ENCODE data around the gene CETN3.

Gene CETN3

DNA sequence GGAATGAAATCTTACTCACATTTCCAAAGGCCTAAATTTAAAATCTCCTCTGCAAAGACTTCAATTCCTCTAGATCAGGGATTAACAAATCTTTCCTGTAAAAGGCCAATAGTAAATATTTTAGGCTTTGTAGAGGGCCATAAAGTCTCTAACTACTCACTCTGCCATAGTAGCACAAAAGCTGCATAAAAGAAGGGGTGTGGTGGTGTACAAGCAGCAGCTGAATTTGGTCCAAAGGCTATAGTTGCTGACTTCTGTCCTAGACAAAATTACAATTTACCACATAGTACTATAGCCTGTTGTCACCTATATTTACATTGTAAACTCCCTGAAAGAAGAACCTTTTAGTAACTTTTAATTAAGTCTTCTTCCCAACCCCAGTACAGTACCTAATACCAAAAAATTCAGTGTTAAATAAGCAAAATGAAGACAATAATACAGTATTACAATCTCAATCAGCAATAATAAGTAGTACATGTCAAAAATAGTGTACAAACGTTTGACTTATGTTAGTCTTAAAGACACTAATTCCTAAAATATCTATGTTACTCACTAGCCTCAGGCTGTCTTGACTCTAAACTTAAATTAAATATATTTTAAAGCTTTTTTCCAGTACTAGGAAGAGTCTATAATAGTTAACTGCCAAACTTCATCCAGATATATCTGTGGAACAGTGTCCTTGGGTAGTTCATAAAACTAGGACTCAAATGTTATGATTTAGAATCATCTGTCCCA lies 6.9 kb downstream of the CETN3 start:
- no peak overlapping the region for H2AFZ ChIP-seq (ENCODE audit: insufficient read depth, low read length, poor library complexity)
- no peaks in the 10 kb centered on the region for H3K79me1 ChIP-seq (ENCODE audit: low read length)
- no peaks in the 10 kb centered on the region for H3K79me2 ChIP-seq (ENCODE audit: control insufficient read depth, insufficient read depth, low read length, poor library complexity)
- no peak overlapping the region for H4K91ac ChIP-seq (ENCODE audit: low read depth, low read length)
- H3K4me2 ChIP-seq (ENCODE audit: low read length) = no peak overlapping the region
- H3K23ac ChIP-seq (ENCODE audit: low read length) = no peak overlapping the region
- H2BK5ac ChIP-seq (ENCODE audit: low read depth, low read length, poor library complexity) = no peak overlapping the region
- no peak overlapping the region for H3K14ac ChIP-seq (ENCODE audit: low read length)
- WGBS (ENCODE audit: extremely low coverage, insufficient coverage, insufficient read length) = no CpG with 5 or more reads among the region's 1 CpG
- H2BK12ac ChIP-seq (ENCODE audit: low read length) = no peak overlapping the region
- no peak overlapping the region for H3K9ac ChIP-seq (ENCODE audit: low read length)
- no peak overlapping the region for H3K4me3 ChIP-seq (ENCODE audit: low read depth, low read length)
- no peaks in the 10 kb centered on the region for H3K27me3 ChIP-seq (ENCODE audit: insufficient read depth, low read length)
- no peak overlapping the region for H3K18ac ChIP-seq (ENCODE audit: low read length)
- peak in 1 of 2 donors; percentile 67 for DNase-seq
- no peaks in the 10 kb centered on the region for H3K9me3 ChIP-seq (ENCODE audit: insufficient read depth, low read depth, low read length)
- H4K8ac ChIP-seq (ENCODE audit: low read depth, low read length) = no peak overlapping the region
- H3K27ac ChIP-seq (ENCODE audit: low read depth, low read length) = no peak overlapping the region
- H2AK5ac ChIP-seq (ENCODE audit: low read length) = no peak overlapping the region
- H3K4me1 ChIP-seq (ENCODE audit: control insufficient read depth in 1 of 2, insufficient read depth in 2 of 2, low read length in 2 of 2) = no peaks in the 10 kb centered on the region
- H2BK120ac ChIP-seq (ENCODE audit: insufficient read depth, low read length, poor library complexity) = no peak overlapping the region
- no peak overlapping the region for H4K12ac ChIP-seq (ENCODE audit: low read depth, low read length)
- no peak overlapping the region for H3K4ac ChIP-seq (ENCODE audit: low read depth, low read length)
- H3K36me3 ChIP-seq (ENCODE audit: control insufficient read depth in 1 of 2, insufficient read depth in 2 of 2, low read length in 2 of 2) = no peaks in the 10 kb centered on the region

DNA sequence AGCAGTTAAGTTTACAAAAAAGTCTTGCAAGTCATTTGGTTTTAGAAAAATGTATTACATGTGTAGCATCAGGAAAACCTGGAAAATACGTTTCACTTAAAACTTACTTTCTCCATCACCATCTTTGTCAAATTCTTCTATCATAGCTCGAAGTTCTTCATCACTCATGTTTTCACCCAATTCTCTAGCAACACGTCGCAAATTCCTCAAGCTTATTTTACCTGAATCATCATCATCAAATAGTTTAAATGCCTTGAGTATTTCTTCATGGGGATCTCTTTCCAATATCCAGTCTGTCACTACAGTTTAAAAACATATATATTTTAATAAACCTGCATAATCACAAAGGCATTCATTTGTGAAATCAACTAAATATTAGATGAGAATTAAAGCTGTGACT lies 10.3 kb downstream of the CETN3 start:
- Histone ChIP-seq H4K8ac (ENCODE audit: low read depth, low read length) (no peak overlapping the region), H3K9ac (ENCODE audit: low read length) (no peak overlapping the region), H3K9me3 (ENCODE audit: insufficient read depth, low read depth, low read length) (no peaks in the 10 kb centered on the region), H3K14ac (ENCODE audit: low read length) (no peak overlapping the region), H3K4me1 (ENCODE audit: control insufficient read depth in 1 of 2, insufficient read depth in 2 of 2, low read length in 2 of 2) (no peaks in the 10 kb centered on the region), H4K91ac (ENCODE audit: low read depth, low read length) (no peak overlapping the region), H3K27ac (ENCODE audit: low read depth, low read length) (no peak overlapping the region), H3K79me2 (ENCODE audit: control insufficient read depth, insufficient read depth, low read length, poor library complexity) (no peaks in the 10 kb centered on the region), H3K23ac (ENCODE audit: low read length) (no peak overlapping the region), H3K79me1 (ENCODE audit: low read length) (no peaks in the 10 kb centered on the region), H3K4ac (ENCODE audit: low read depth, low read length) (no peak overlapping the region), H2BK5ac (ENCODE audit: low read depth, low read length, poor library complexity) (no peak overlapping the region), H2BK12ac (ENCODE audit: low read length) (no peak overlapping the region), H3K4me2 (ENCODE audit: low read length) (no peak overlapping the region), H3K36me3 (ENCODE audit: control insufficient read depth in 1 of 2, insufficient read depth in 2 of 2, low read length in 2 of 2) (no peaks in the 10 kb centered on the region), H2BK120ac (ENCODE audit: insufficient read depth, low read length, poor library complexity) (no peak overlapping the region), H3K18ac (ENCODE audit: low read length) (no peak overlapping the region), H3K27me3 (ENCODE audit: insufficient read depth, low read length) (no peaks in the 10 kb centered on the region), H3K4me3 (ENCODE audit: low read depth, low read length) (no peak overlapping the region), H2AFZ (ENCODE audit: insufficient read depth, low read length, poor library complexity) (no peak overlapping the region), H2AK5ac (ENCODE audit: low read length) (no peak overlapping the region), H4K12ac (ENCODE audit: low read depth, low read length) (no peak overlapping the region)
- DNase-seq = peak in 1 of 2 donors; percentile 65
- WGBS (ENCODE audit: extremely low coverage, insufficient coverage, insufficient read length) = no CpG with 5 or more reads among the region's 4 CpGs

DNA sequence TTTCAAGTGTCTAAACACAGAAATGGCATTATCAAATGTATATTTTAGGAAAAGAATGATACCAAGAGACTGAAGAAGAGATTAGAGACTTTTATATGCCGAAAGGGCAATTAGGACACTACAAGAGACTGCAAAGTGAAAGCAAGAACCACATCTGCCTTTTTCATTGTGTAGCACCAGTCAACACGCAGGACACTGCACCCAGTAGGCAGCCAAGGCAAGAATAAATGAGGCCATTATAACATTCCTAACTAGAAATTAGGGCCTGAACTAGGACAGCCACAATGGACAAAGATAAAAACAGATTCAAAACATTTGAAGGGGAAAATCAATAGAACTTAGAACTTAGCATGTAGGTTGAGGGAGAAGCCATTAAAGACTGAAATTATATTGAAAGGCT lies 10.8 kb downstream of the CETN3 start:
- no peak overlapping the region for H3K4me2 ChIP-seq (ENCODE audit: low read length)
- WGBS (ENCODE audit: extremely low coverage, insufficient coverage, insufficient read length) = no CpG with 5 or more reads among the region's 2 CpGs

GRCh38 chr5:90395005-90395404 lies 14.6 kb downstream of the CETN3 start:
- Histone ChIP-seq H4K12ac (ENCODE audit: low read depth, low read length) (no peak overlapping the region), H2AFZ (ENCODE audit: insufficient read depth, low read length, poor library complexity) (no peak overlapping the region), H3K23ac (ENCODE audit: low read length) (no peak overlapping the region), H3K4ac (ENCODE audit: low read depth, low read length) (no peak overlapping the region), H2BK12ac (ENCODE audit: low read length) (no peak overlapping the region), H3K27me3 (ENCODE audit: insufficient read depth, low read length) (no peaks in the 10 kb centered on the region), H3K4me3 (ENCODE audit: low read depth, low read length) (no peak overlapping the region), H3K9ac (ENCODE audit: low read length) (no peak overlapping the region), H3K79me1 (ENCODE audit: low read length) (no peaks in the 10 kb centered on the region), H3K4me1 (ENCODE audit: control insufficient read depth in 1 of 2, insufficient read depth in 2 of 2, low read length in 2 of 2) (peaks cover 0 to 2% of the 10 kb centered on the region in 2 experiments), H4K91ac (ENCODE audit: low read depth, low read length) (no peak overlapping the region), H2AK5ac (ENCODE audit: low read length) (no peak overlapping the region), H3K79me2 (ENCODE audit: control insufficient read depth, insufficient read depth, low read length, poor library complexity) (no peaks in the 10 kb centered on the region), H3K14ac (ENCODE audit: low read length) (no peak overlapping the region), H3K4me2 (ENCODE audit: low read length) (no peak overlapping the region), H4K8ac (ENCODE audit: low read depth, low read length) (no peak overlapping the region), H2BK120ac (ENCODE audit: insufficient read depth, low read length, poor library complexity) (no peak overlapping the region), H3K9me3 (ENCODE audit: insufficient read depth, low read depth, low read length) (no peaks in the 10 kb centered on the region), H3K18ac (ENCODE audit: low read length) (no peak overlapping the region), H2BK5ac (ENCODE audit: low read depth, low read length, poor library complexity) (no peak overlapping the region), H3K36me3 (ENCODE audit: control insufficient read depth in 1 of 2, insufficient read depth in 2 of 2, low read length in 2 of 2) (no peaks in the 10 kb centered on the region), H3K27ac (ENCODE audit: low read depth, low read length) (no peak overlapping the region)
- WGBS (ENCODE audit: extremely low coverage, insufficient coverage, insufficient read length) = no CpG with 5 or more reads among the region's 2 CpGs
- no peak for DNase-seq

More for the DNA sequence above, 10.8 kb downstream of the CETN3 start:
- Histone ChIP-seq H3K79me2 (ENCODE audit: control insufficient read depth, insufficient read depth, low read length, poor library complexity) (no peaks in the 10 kb centered on the region), H4K91ac (ENCODE audit: low read depth, low read length) (no peak overlapping the region), H2AK5ac (ENCODE audit: low read length) (no peak overlapping the region), H3K18ac (ENCODE audit: low read length) (no peak overlapping the region), H3K4me1 (ENCODE audit: control insufficient read depth in 1 of 2, insufficient read depth in 2 of 2, low read length in 2 of 2) (no peaks in the 10 kb centered on the region), H3K36me3 (ENCODE audit: control insufficient read depth in 1 of 2, insufficient read depth in 2 of 2, low read length in 2 of 2) (no peaks in the 10 kb centered on the region), H3K79me1 (ENCODE audit: low read length) (no peaks in the 10 kb centered on the region), H2BK120ac (ENCODE audit: insufficient read depth, low read length, poor library complexity) (no peak overlapping the region), H2BK5ac (ENCODE audit: low read depth, low read length, poor library complexity) (no peak overlapping the region), H2BK12ac (ENCODE audit: low read length) (no peak overlapping the region), H3K14ac (ENCODE audit: low read length) (no peak overlapping the region), H3K23ac (ENCODE audit: low read length) (no peak overlapping the region), H3K9ac (ENCODE audit: low read length) (no peak overlapping the region), H3K9me3 (ENCODE audit: insufficient read depth, low read depth, low read length) (no peaks in the 10 kb centered on the region), H3K4me3 (ENCODE audit: low read depth, low read length) (no peak overlapping the region), H4K12ac (ENCODE audit: low read depth, low read length) (no peak overlapping the region), H2AFZ (ENCODE audit: insufficient read depth, low read length, poor library complexity) (no peak overlapping the region), H3K4ac (ENCODE audit: low read depth, low read length) (no peak overlapping the region), H3K27ac (ENCODE audit: low read depth, low read length) (no peak overlapping the region), H4K8ac (ENCODE audit: low read depth, low read length) (no peak overlapping the region), H3K27me3 (ENCODE audit: insufficient read depth, low read length) (no peaks in the 10 kb centered on the region)
- DNase-seq = no peak

All from trophoblast cell (in vitro differentiated cells and primary cell).